Measurements from ENCODE around the gene PAF1. TPM values are rescaled to one million over a fixed set of nuclear protein-coding genes. Genes with fewer than 3 reads are reported as not detected.

PAF1 gene
- total and polyA plus RNA-seq, 2 of the 13 experiments (the other 11 are each of a cell fraction or from before 2014, with no cell fraction given), result 30.2 to 31.1 TPM

- TF ChIP-seq ZNF816 (CRISPR knock-in tag; IDR thresholded peaks at IDR 0.05; ENCODE audit: borderline replicate concordance), result no peak
- no peak for TF ChIP-seq ADNP (CRISPR knock-in tag; IDR thresholded peaks at IDR 0.05)
- TF ChIP-seq KLF12 (CRISPR knock-in tag; IDR thresholded peaks at IDR 0.05; ENCODE audit: borderline replicate concordance), result peak; percentile 84; the same call in 1 of the 2 replicates
- 0 out of 2 replicates have a peak, but pooled peaks have one; percentile 27 for TF ChIP-seq MXD3 (CRISPR knock-in tag; IDR thresholded peaks at IDR 0.05)
- TF ChIP-seq, protein P1, sequence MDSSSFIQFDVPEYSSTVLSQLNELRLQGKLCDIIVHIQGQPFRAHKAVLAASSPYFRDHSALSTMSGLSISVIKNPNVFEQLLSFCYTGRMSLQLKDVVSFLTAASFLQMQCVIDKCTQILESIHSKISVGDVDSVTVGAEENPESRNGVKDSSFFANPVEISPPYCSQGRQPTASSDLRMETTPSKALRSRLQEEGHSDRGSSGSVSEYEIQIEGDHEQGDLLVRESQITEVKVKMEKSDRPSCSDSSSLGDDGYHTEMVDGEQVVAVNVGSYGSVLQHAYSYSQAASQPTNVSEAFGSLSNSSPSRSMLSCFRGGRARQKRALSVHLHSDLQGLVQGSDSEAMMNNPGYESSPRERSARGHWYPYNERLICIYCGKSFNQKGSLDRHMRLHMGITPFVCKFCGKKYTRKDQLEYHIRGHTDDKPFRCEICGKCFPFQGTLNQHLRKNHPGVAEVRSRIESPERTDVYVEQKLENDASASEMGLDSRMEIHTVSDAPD (CRISPR knock-in tag; IDR thresholded peaks at IDR 0.05), result no peak
- TF ChIP-seq ZNF781 (CRISPR knock-in tag; IDR thresholded peaks at IDR 0.05; ENCODE audit: borderline replicate concordance, not compliant biosample characterization), result no peak
- peak; percentile 62; the same call in 1 of the 2 replicates for TF ChIP-seq ZNF724P (CRISPR knock-in tag; IDR thresholded peaks at IDR 0.05; ENCODE audit: borderline replicate concordance)
- no peak; the same call in 1 of the 2 replicates for TF ChIP-seq ETV6 (CRISPR knock-in tag; conservative IDR thresholded peaks at IDR 0.05)
- no peak for TF ChIP-seq ZMAT3 (CRISPR knock-in tag; conservative IDR thresholded peaks at IDR 0.05)
- TF ChIP-seq NFIC (IDR thresholded peaks at IDR 0.05; ENCODE audit: low read length), result no peak
- TF ChIP-seq, protein P2, sequence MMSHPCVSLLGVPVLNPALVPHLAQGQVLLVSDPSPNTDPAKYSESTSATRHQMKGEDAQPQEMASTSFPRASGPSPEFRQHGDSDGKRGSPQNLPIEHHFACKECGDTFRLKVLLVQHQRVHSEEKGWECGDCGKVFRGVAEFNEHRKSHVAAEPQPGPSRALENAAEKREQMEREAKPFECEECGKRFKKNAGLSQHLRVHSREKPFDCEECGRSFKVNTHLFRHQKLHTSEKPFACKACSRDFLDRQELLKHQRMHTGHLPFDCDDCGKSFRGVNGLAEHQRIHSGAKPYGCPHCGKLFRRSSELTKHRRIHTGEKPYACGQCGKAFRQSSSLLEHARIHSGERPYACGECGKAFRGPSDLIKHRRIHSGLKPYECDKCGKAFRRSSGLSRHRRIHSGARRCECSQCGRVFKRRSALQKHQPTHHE (CRISPR knock-in tag; IDR thresholded peaks at IDR 0.05; ENCODE audit: borderline replicate concordance), result peak; percentile 47; the same call in 1 of the 2 replicates
- no peak for TF ChIP-seq HIVEP1 (CRISPR knock-in tag; IDR thresholded peaks at IDR 0.05)
- TF ChIP-seq DRAP1 (CRISPR knock-in tag; IDR thresholded peaks at IDR 0.05), result peak; percentile 100
- no peak for TF ChIP-seq ZNF256 (CRISPR knock-in tag; conservative IDR thresholded peaks at IDR 0.05)
- peak; percentile 72 for TF ChIP-seq YEATS4 (CRISPR knock-in tag; IDR thresholded peaks at IDR 0.05; ENCODE audit: borderline replicate concordance)
- TF ChIP-seq, protein P3, sequence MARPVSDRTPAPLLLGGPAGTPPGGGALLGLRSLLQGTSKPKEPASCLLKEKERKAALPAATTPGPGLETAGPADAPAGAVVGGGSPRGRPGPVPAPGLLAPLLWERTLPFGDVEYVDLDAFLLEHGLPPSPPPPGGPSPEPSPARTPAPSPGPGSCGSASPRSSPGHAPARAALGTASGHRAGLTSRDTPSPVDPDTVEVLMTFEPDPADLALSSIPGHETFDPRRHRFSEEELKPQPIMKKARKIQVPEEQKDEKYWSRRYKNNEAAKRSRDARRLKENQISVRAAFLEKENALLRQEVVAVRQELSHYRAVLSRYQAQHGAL (CRISPR knock-in tag; IDR thresholded peaks at IDR 0.05; ENCODE audit: not compliant biosample characterization), result no peak
- no peak; the same call in 1 of the 2 replicates for TF ChIP-seq ZNF292 (CRISPR knock-in tag; IDR thresholded peaks at IDR 0.05; ENCODE audit: borderline replicate concordance, low read depth)
- TF ChIP-seq GZF1 (CRISPR knock-in tag; IDR thresholded peaks at IDR 0.05), result no peak
- 0 out of 2 replicates have a peak, but pooled peaks have one; percentile 17 for TF ChIP-seq SOX5 (CRISPR knock-in tag; IDR thresholded peaks at IDR 0.05; ENCODE audit: borderline replicate concordance)
- TF ChIP-seq RXRB (CRISPR knock-in tag; IDR thresholded peaks at IDR 0.05; ENCODE audit: borderline replicate concordance), result 0 out of 2 replicates have a peak, but pooled peaks have one; percentile 24
- TF ChIP-seq SKIL (CRISPR knock-in tag; IDR thresholded peaks at IDR 0.05; ENCODE audit: borderline replicate concordance), result no peak
- peak; percentile 67 for TF ChIP-seq ONECUT2 (CRISPR knock-in tag; IDR thresholded peaks at IDR 0.05)
- no peak for TF ChIP-seq ZNF232 (CRISPR knock-in tag; IDR thresholded peaks at IDR 0.05; ENCODE audit: borderline replicate concordance)
These were observed at the start of gene PAF1, which contains the start of gene MED29 (continued) for GRCh38 chr19:39390751-39391437.

All from HepG2 (cell line).